GM10266 (cell line): Measurements from ENCODE around the gene HDAC11.

Experiments used
- DNase-seq: peaks from one replicate; pipeline ENCODE4 v3.0.0; 2012; ENCODE audit errors: extremely low spot score
- CTCF ChIP-seq: IDR thresholded peaks from 2 replicates; pipeline ENCODE4 v1.5.1; 2012; ENCODE audit warnings: mild to moderate bottlenecking, low read depth; ENCODE audit not compliant: control insufficient read depth, insufficient read depth; ENCODE audit errors: missing control alignments

HDAC11 gene

GRCh38 chr3:13542142-13542541 is 62.0 kb downstream of the HDAC11 start:
- TF ChIP-seq CTCF = no peak
- no peak for DNase-seq

DNA sequence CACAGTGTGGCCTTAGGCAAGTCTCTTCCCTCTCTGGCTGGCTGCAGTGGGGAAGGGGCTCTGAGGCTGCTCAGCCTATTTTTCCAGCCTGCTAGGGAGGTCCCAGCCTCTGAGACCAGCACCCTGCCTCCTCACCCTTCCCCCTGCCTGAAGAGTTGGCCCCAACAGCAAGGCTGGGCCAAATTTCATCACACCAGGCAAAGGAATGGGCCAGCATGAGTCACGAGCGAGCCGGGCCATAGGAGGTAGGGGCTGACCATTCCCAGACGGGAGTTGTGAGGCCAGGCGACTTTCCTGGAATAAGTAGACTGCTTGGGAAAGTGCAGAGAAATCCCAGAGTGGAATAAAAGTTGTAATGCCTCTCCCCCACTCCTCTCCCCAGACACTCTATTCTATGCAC is 63.1 kb downstream of the HDAC11 start:
- DNase-seq = no peak

GRCh38 chr3:13544293-13544831 is 64.3 kb downstream of the HDAC11 start:
- TF ChIP-seq CTCF = no peak
- no peak for DNase-seq

More for the DNA sequence above, 63.1 kb downstream of the HDAC11 start:
- no peak for TF ChIP-seq CTCF

DNA sequence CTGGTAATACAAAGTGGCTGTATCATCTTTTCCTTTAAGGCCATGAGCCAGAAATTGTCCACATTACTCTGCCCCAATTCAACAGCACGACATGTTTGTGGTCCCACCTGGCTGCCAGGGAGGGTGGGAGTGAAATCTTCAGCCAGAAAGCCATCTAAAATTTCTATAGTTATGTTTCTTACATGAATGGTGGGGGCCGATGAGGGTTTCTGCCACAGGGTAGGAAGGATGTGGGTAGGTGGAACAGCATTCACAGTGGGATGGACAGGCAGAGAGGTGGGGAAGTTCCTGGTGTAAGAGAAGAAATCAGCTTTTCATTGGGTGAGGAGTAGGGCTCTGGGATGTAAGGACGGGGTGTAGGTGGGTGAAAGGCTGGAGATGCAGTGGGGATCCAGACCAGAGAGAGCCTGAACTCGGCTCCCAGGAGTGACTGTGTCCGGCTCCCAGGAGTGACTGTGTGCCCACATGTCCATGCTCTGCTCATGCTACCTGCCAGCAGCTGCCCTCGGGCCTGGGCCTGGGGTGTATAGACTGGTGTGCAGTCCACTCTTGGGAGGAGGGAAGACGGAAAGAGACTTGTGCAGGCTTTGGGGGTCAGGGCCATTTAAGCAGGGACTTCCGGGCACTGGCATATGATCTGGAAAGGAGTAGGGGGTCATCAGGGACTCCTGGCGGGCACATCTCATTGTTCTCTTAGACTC is 65.0 kb downstream of the HDAC11 start:
- TF ChIP-seq CTCF = no peak
- DNase-seq = no peak

GRCh38 chr3:13545952-13546454 is 65.9 kb downstream of the HDAC11 start:
- no peak for TF ChIP-seq CTCF
- DNase-seq = no peak

DNA sequence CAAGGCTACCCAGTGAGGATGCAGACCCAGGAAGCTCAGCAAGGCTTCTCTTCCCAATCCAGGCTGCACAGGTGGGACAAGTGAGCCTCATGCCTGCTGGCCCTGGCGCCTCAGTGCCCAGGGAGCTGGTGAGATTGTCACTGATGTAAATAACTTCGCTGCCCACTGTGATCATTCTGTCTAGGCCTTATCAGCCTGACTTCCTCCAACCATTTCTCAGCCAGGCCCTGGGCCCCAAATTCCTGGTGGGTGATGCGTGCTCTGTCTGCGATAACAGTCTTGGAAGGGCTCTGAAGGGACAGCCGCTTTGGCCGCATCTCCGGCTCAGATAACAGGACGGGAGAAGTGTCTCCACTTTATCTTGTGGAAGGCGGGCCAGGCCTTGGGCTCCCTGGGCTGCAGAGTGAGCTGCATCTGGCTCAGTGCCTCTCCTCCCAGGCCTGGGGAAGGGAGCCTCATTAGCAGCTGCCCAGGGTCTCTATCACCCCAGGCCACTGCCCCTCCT is 66.6 kb downstream of the HDAC11 start:
- no peak for DNase-seq
- no peak for TF ChIP-seq CTCF
